ENCODE measurements around the gene MAN1C1.
"Not testable (repeated sequence)": the region's sequence is repeated elsewhere in the genome, so short reads cannot be mapped to it uniquely, and the experiment has no call there.

MAN1C1 gene

GRCh38 chr1:25583519-25584370 is 32.8 kb upstream of the MAN1C1 start:
- no peak for DNase-seq (ENCODE audit: low read depth)

- DNase-seq (ENCODE audit: low read depth): no peak
Observed at GRCh38 chr1:25586181-25586588, 30.4 kb upstream of the MAN1C1 start.

GRCh38 chr1:25587290-25587689 is 29.3 kb upstream of the MAN1C1 start:
- DNase-seq (ENCODE audit: low read depth): no peak

- DNase-seq (ENCODE audit: low read depth): not testable (repeated sequence)
Observed at GRCh38 chr1:25588224-25588623, 28.4 kb upstream of the MAN1C1 start.

GRCh38 chr1:25588786-25589185 is 27.8 kb upstream of the MAN1C1 start:
- not testable (repeated sequence) for DNase-seq (ENCODE audit: low read depth)

GRCh38 chr1:25590096-25590824 is 26.3 kb upstream of the MAN1C1 start:
- no peak for DNase-seq (ENCODE audit: low read depth)

GRCh38 chr1:25593861-25594260 is 22.7 kb upstream of the MAN1C1 start:
- DNase-seq (ENCODE audit: low read depth): no peak

GRCh38 chr1:25594971-25595370 is 21.6 kb upstream of the MAN1C1 start:
- no peak for DNase-seq (ENCODE audit: low read depth)

- DNase-seq (ENCODE audit: low read depth): not testable (repeated sequence)
Observed at GRCh38 chr1:25596641-25597040, 19.9 kb upstream of the MAN1C1 start.

GRCh38 chr1:25598879-25599278 is 17.7 kb upstream of the MAN1C1 start:
- no peak for DNase-seq (ENCODE audit: low read depth)

GRCh38 chr1:25599969-25600610 is 16.5 kb upstream of the MAN1C1 start:
- DNase-seq (ENCODE audit: low read depth): no peak

GRCh38 chr1:25600971-25601699 is 15.5 kb upstream of the MAN1C1 start:
- not testable (repeated sequence) for DNase-seq (ENCODE audit: low read depth)

GRCh38 chr1:25603779-25604538 is 12.6 kb upstream of the MAN1C1 start:
- DNase-seq (ENCODE audit: low read depth): not testable (repeated sequence)

GRCh38 chr1:25607123-25607522 is 9.5 kb upstream of the MAN1C1 start:
- DNase-seq (ENCODE audit: low read depth): no peak

GRCh38 chr1:25608488-25609178 is 8.0 kb upstream of the MAN1C1 start:
- DNase-seq (ENCODE audit: low read depth): peak; percentile 77

GRCh38 chr1:25609921-25610320 is 6.7 kb upstream of the MAN1C1 start:
- no peak for DNase-seq (ENCODE audit: low read depth)

- peak; percentile 47 for DNase-seq (ENCODE audit: low read depth)
Observed at GRCh38 chr1:25610822-25611630, 5.6 kb upstream of the MAN1C1 start.

- no peak for DNase-seq (ENCODE audit: low read depth)
Observed at GRCh38 chr1:25611843-25612242, 4.7 kb upstream of the MAN1C1 start.

- no peak for DNase-seq (ENCODE audit: low read depth)
Observed at GRCh38 chr1:25612421-25612820, 4.2 kb upstream of the MAN1C1 start.

- no peak for DNase-seq (ENCODE audit: low read depth)
Observed at GRCh38 chr1:25613091-25613490, 3.5 kb upstream of the MAN1C1 start.

Data from ELR (cell line).